Measurements from ENCODE around the gene OAF.

OAF gene

GRCh38 chr11:120205596-120206161, 5.2 kb upstream of the OAF start:
- no peak for DNase-seq

- no peak for DNase-seq
Measured at GRCh38 chr11:120207512-120207911, 3.3 kb upstream of the OAF start.

GRCh38 chr11:120208001-120208441, 2.8 kb upstream of the OAF start:
- no peak for DNase-seq

DNA sequence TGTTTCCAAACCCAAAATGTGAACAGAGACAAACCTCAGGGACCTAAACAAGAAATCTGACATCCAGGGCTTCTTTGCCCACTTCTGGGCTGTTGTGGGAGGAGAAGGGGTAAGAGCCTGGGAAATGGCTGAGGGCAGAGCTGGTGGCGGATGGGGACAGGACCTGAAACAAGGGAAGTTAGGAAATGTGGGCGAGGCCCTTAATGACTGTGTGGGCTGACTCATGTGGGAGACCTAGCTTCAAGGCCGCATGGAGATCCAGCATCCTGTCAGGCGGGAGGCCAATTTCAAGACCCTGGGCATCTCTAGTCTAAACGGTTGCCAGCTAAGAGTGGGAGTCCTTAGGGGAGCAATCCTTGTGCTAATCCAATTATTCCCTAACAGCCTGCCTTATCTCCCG, 2.1 kb upstream of the OAF start:
- DNase-seq = no peak

GRCh38 chr11:120209746-120210625, 846 bp upstream of the OAF start:
- no peak for DNase-seq

GRCh38 chr11:120211522-120212258, 858 bp downstream of the OAF start:
- DNase-seq = no peak

GRCh38 chr11:120212259-120212878, 1.5 kb downstream of the OAF start:
- DNase-seq = no peak

DNA sequence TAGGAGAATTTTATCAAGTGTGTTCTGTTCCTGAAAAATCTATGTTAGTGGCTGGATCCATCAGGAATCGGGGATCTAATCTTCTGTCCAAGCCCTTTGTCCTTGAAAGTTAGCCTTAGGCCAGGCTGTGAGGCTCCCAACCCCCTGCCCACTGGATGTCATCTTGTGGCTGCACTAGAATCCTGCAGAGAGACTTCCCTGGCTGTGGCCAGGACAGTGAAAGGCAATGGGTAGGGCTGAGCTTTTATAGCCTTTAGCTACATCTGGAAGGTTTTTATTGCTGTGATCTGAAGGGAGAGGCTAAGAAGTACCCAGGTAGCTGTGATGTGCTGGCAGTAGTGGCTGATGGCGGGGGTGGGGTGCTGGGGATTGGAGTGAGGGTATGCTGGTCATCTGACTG, 2.1 kb downstream of the OAF start:
- DNase-seq = no peak

DNA sequence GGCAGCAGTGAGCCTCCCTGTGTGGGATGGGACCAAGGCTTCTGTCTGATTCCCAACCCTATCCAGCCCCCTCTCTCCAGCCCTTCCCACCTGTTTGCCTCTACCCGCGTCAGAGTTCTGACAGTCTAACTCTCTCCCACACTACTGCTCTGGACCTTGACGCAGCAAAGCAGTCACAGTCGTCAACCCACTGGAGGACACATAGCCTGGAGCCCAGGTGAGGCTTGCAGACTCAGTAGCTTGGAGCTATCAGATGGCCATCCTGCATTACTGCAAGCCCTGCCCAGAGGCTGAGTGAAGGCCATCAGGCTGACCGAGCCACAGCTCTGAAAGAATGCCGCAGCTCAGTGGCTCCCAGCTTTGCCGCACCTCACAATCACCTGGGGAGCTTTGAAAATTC, 3.7 kb downstream of the OAF start:
- DNase-seq = no peak

DNA sequence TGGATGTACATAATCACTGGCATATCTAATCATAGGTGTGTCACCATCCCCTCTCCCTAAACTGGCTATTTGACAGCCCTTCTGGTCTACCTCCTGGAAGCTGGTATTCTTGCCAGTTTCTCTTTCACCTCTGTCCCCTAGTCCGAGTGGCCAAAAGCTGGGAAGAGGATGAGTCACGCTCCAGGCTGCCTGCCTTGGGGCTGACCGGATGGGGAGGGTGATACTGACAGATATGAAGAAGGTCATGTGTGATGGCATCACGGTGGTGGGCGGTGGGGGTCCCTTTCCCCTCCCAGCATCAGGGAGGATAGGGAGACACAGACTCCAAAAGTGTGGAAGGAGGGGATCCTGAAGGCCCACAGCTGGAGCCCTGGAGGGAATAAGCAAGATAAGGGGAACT, 4.8 kb downstream of the OAF start:
- no peak for DNase-seq

- DNase-seq = no peak
Measured at GRCh38 chr11:120216426-120217102, 5.7 kb downstream of the OAF start.

DNA sequence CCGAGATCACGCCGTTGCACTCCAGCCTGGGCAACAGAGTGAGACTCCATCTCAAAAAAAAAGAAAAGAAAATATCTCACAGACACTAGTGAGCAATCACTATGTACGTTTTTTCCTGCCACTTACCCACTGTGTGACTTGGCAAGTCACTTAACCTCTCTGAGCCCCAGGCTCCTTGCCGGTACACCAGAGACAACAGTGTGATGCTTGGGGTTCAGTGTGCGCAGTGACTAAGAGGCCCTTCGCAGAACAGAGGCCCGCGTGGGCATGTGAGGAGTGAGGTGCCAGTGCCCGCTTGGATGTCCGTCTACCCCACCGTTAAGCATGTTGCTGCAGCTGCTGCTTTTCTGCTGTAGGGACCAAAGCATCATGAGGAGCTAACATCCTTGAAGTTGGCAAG, 6.7 kb downstream of the OAF start:
- no peak for DNase-seq

GRCh38 chr11:120217941-120218694, 7.3 kb downstream of the OAF start:
- DNase-seq = no peak

GRCh38 chr11:120218695-120219033, 7.8 kb downstream of the OAF start:
- no peak for DNase-seq

DNA sequence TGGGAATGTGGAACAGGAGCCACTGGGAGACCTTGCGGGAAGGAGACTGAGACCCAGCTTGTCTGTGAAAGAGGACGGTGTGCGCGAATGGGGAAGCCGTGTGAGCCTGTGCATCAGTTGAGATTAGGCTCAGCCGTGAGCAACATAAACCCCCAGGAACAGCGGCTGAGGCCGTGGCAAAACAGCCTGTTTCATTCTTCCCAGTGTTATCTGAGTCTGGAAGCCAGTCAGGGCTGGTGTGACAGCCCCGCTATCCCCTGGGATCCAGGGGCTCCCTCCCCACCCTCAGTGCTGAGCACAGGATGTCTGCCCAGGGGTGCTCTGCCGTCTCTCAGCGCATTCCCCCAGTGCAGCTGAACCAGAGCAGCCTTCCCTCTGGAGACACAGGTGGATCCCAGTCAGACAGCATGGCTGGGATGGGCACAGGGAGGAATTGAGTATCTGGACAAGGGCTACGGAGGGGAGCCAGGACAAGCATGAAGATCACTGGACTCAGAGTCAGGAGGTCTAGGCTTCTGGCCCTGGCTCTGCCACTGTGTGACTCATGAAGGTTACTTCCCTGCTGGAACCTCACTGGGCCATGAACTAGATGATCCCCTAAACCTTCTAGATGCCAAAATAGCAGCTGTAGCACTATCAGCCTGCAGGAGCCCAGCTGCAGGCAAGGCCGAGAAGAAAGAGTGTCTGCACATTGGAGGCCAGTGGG, 8.6 kb downstream of the OAF start:
- no peak for DNase-seq

- DNase-seq = no peak
Measured at GRCh38 chr11:120219938-120220746, 9.3 kb downstream of the OAF start.

DNA sequence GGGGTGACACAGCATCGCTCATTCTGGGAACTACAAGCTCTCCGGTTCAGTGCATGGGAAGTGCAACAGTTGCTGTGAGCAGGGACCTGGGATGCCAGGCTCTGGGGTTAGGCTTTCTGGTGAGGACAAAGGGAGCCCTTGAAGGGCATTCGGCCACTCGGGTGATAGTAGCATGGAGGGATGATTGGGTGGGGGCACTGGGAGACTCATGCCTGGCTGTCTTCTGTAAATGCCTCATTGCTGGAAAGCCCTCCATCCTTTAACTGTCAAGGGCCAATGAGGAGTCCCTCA, 9.9 kb downstream of the OAF start:
- DNase-seq = no peak

GRCh38 chr11:120221115-120221752, 10.4 kb downstream of the OAF start:
- no peak for DNase-seq

- DNase-seq = no peak
Measured at GRCh38 chr11:120222916-120223315, 12.1 kb downstream of the OAF start.

DNA sequence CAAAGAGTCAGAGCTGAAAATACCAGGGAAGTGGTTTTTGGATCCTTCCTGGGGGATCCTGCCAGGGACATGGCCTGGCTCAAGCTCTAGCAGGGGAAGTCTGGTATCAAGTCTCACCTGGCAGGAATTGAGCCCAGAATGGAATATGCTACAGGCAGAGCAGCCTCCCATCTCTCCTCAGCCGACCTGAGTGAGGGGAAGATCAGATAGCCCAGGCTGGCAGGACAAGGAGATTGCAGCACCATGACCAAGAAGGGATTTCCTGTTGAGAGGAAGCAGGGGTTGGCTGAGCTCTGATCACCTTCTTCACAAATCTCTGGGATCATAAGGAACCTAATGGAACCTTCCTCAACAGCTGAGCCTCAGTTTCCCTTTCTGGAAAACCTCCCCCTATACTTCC, 13.0 kb downstream of the OAF start:
- DNase-seq = no peak

Data from activated CD4-positive, CD25-positive, alpha-beta regulatory T cell treated with anti-CD3 and anti-CD28 coated beads, Interleukin-2, amount 50 U/mL, for 72 hours (primary cell).